OCI-LY1 (cell line): ENCODE results near the gene ATG5.

Experiments
- EZH2 ChIP-seq: fragments of 200-600 bp; sonication (generic), shearing (Covaris generic); IDR thresholded peaks from 2 replicates; pipeline ENCODE4 v1.8.0; 2017; ENCODE audit warnings: borderline replicate concordance, mixed run types, mild to moderate bottlenecking, antibody characterized with exemption, low read length, moderate library complexity, mixed read lengths
- TF ChIP-seq, protein P1 (sequence below): fragments of 200-600 bp; sonication (generic), shearing (Covaris generic); IDR thresholded peaks from 2 replicates; pipeline ENCODE4 v1.5.1; 2017; ENCODE audit warnings: mild to moderate bottlenecking, antibody characterized with exemption, low read length, moderate library complexity, mixed read lengths

DNA sequence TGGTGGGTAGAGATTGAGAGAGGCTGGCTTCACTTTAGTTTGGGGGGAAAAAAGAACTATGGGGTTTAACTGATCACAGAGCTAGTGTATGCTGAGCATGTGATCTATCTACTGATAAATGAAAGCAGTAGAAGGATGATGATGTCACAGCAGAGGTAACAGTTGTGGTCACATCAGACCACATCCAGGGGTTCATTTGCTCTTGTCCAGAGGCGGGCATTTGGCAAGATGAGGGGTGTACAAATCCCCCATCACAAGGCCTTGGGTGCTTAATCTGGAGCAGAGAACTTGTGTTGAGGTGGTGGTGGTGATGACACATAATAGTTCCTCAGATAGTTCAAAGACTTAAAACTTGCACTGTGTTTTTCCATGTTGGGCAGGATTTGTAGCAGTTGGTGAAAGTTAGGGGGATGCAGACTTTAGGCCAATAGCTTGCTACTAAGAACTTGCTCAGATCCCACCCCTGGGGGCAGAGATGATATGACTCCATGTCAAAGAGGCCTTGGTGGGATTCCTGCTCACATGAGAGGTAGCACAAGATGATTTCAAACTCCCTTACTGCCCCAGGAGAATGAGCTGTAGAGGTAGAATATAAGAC is 176.0 kb downstream of the ATG5 start:
- TF ChIP-seq, protein P1, sequence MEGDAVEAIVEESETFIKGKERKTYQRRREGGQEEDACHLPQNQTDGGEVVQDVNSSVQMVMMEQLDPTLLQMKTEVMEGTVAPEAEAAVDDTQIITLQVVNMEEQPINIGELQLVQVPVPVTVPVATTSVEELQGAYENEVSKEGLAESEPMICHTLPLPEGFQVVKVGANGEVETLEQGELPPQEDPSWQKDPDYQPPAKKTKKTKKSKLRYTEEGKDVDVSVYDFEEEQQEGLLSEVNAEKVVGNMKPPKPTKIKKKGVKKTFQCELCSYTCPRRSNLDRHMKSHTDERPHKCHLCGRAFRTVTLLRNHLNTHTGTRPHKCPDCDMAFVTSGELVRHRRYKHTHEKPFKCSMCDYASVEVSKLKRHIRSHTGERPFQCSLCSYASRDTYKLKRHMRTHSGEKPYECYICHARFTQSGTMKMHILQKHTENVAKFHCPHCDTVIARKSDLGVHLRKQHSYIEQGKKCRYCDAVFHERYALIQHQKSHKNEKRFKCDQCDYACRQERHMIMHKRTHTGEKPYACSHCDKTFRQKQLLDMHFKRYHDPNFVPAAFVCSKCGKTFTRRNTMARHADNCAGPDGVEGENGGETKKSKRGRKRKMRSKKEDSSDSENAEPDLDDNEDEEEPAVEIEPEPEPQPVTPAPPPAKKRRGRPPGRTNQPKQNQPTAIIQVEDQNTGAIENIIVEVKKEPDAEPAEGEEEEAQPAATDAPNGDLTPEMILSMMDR = no peak
- TF ChIP-seq EZH2 = no peak
